Testis (tissue), 2 donors: ENCODE measurements around the gene CFAP52.

ENCODE experiments used
- POLR2A ChIP-seq: fragments of 450-650 bp; IDR thresholded peaks from one replicate; pipeline ENCODE4 v1.6.1; 2017; ENCODE audit warnings: antibody characterized with exemption, mild to moderate bottlenecking, moderate library complexity
- TF ChIP-seq, protein P1 (sequence below), 3 experiments: fragments of 450-650 bp in 2 of 3; fragments of 200-600 bp in 1 of 3; sonication (generic) in 1 of 3; IDR thresholded peaks; one replicate each; pipeline ENCODE4 v1.5.1; 2016 to 2019; ENCODE audit warnings: antibody characterized with exemption in 3 of 3, mild to moderate bottlenecking in 2 of 3, moderate library complexity in 1 of 3

DNA sequence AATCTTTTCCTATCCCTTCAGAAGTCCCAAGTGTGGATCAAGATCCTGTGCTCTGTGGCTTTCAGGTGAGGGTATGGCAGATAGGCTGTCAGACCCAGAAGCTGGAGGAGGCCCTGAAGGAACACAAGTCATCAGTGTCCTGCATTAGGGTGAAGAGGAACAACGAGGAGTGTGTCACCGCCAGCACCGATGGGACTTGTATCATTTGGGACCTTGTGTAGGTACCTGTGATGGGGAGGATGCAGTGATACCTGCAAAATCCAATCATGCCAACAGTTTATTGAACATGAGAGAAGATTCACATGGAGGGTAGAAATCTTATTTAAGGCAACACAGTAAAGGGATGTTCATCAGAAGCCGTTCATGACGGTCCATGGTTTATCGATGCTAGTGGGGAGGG, 58.9 kb downstream of the CFAP52 start:
- TF ChIP-seq, protein P1, sequence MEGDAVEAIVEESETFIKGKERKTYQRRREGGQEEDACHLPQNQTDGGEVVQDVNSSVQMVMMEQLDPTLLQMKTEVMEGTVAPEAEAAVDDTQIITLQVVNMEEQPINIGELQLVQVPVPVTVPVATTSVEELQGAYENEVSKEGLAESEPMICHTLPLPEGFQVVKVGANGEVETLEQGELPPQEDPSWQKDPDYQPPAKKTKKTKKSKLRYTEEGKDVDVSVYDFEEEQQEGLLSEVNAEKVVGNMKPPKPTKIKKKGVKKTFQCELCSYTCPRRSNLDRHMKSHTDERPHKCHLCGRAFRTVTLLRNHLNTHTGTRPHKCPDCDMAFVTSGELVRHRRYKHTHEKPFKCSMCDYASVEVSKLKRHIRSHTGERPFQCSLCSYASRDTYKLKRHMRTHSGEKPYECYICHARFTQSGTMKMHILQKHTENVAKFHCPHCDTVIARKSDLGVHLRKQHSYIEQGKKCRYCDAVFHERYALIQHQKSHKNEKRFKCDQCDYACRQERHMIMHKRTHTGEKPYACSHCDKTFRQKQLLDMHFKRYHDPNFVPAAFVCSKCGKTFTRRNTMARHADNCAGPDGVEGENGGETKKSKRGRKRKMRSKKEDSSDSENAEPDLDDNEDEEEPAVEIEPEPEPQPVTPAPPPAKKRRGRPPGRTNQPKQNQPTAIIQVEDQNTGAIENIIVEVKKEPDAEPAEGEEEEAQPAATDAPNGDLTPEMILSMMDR (IDR thresholded peaks at IDR 0.05) = no peak
- TF ChIP-seq POLR2A = no peak
